HEK293 (cell line): ENCODE results near the gene DMBT1.

Experiments used
- CTCF ChIA-PET: fragments of 350-600 bp; formaldehyde crosslinking; extraction: SDS; loops from one replicate; lab custom pipeline; 2021; ENCODE audit warnings: antibody characterized with exemption; lab: Yijun Ruan, JAX
- POLR2A ChIA-PET: fragments of 300-600 bp; formaldehyde crosslinking; extraction: SDS; loops from one replicate; lab custom pipeline; 2020; ENCODE audit warnings: antibody characterized with exemption, inconsistent platforms; lab: Yijun Ruan, JAX
- H3K27ac ChIP-seq: fragments of 200-500 bp; sonication (Bioruptor generic); 2 replicates; pipeline ENCODE4 v1.5.1; 2014; ENCODE audit warnings: low read depth, low read length, control low read depth, inconsistent platforms; ENCODE audit errors: extremely low read depth
- H3K36me3 ChIP-seq, 2 experiments: fragments of 200-500 bp in 1 of 2; sonication (Bioruptor generic) in 1 of 2; 1 replicate in 1 of 2; 2 replicates in 1 of 2; pipeline ENCODE4 v1.5.1; 2014 to 2017; ENCODE audit warnings: inconsistent platforms in 2 of 2, low read length in 2 of 2; ENCODE audit not compliant: control insufficient read depth in 2 of 2, insufficient read depth in 1 of 2
- H3K4me1 ChIP-seq: fragments of 200-500 bp; sonication (Bioruptor generic); 2 replicates; pipeline ENCODE4 v1.5.1; 2014; ENCODE audit warnings: mild to moderate bottlenecking, low read length, inconsistent platforms; ENCODE audit not compliant: control insufficient read depth, insufficient read depth
- H3K4me3 ChIP-seq: 2 replicates; pipeline ENCODE4 v1.5.1; 2011; ENCODE audit warnings: low read depth, mild to moderate bottlenecking, control low read depth, low read length, moderate library complexity
- H3K9me3 ChIP-seq: fragments of 200-500 bp; sonication (Bioruptor generic); 2 replicates; pipeline ENCODE4 v1.5.1; 2014; ENCODE audit warnings: low read depth, low read length, inconsistent platforms; ENCODE audit not compliant: control insufficient read depth, insufficient read depth
- BCL11A ChIP-seq: fragments of 450-650 bp; formaldehyde crosslinking; IDR thresholded peaks from 2 replicates; pipeline ENCODE4 v1.5.1; 2016; ENCODE audit warnings: low read depth, missing biosample characterization, missing genetic modification characterization
- FEZF1 ChIP-seq: fragments of 450-650 bp; formaldehyde crosslinking; IDR thresholded peaks from 2 replicates; pipeline ENCODE4 v1.5.1; 2016; ENCODE audit warnings: missing biosample characterization, missing genetic modification characterization
- GFI1B ChIP-seq: fragments of 450-650 bp; formaldehyde crosslinking; IDR thresholded peaks from 2 replicates; pipeline ENCODE4 v1.5.1; 2016; ENCODE audit warnings: missing biosample characterization, missing genetic modification characterization
- MYNN ChIP-seq: fragments of 450-650 bp; formaldehyde crosslinking; IDR thresholded peaks from 2 replicates; pipeline ENCODE4 v1.5.1; 2016; ENCODE audit warnings: missing biosample characterization, missing genetic modification characterization, borderline replicate concordance
- OSR2 ChIP-seq: fragments of 450-650 bp; formaldehyde crosslinking; IDR thresholded peaks from 2 replicates; pipeline ENCODE4 v1.5.1; 2016; ENCODE audit warnings: missing biosample characterization, missing genetic modification characterization
- OVOL3 ChIP-seq: fragments of 450-650 bp; formaldehyde crosslinking; IDR thresholded peaks from 2 replicates; pipeline ENCODE4 v1.5.1; 2016; ENCODE audit warnings: missing biosample characterization, missing genetic modification characterization
- SCRT1 ChIP-seq: fragments of 450-650 bp; formaldehyde crosslinking; IDR thresholded peaks from 2 replicates; pipeline ENCODE4 v1.5.1; 2016; ENCODE audit warnings: missing biosample characterization, missing genetic modification characterization, borderline replicate concordance
- SETDB1 ChIP-seq: IDR thresholded peaks from one replicate; pipeline ENCODE4 v1.6.1; 2017; ENCODE audit warnings: mild to moderate bottlenecking, low read length, moderate library complexity, mixed read lengths; ENCODE audit not compliant: insufficient read length
- SP2 ChIP-seq: fragments of 450-650 bp; formaldehyde crosslinking; IDR thresholded peaks from 2 replicates; pipeline ENCODE4 v1.5.1; 2016; ENCODE audit warnings: missing biosample characterization, missing genetic modification characterization
- ZFHX2 ChIP-seq: fragments of 450-650 bp; formaldehyde crosslinking; conservative IDR thresholded peaks from 2 replicates; pipeline ENCODE4 v1.5.1; 2016; ENCODE audit warnings: missing biosample characterization, missing genetic modification characterization
- ZNF169 ChIP-seq: fragments of 450-650 bp; formaldehyde crosslinking; IDR thresholded peaks from 2 replicates; pipeline ENCODE4 v1.5.1; 2016; ENCODE audit warnings: missing biosample characterization, missing genetic modification characterization
- ZNF19 ChIP-seq: fragments of 450-650 bp; formaldehyde crosslinking; IDR thresholded peaks from 2 replicates; pipeline ENCODE4; 2016; ENCODE audit warnings: missing biosample characterization, missing genetic modification characterization, low read depth
- ZNF214 ChIP-seq: fragments of 450-650 bp; formaldehyde crosslinking; IDR thresholded peaks from 2 replicates; pipeline ENCODE4 v1.5.1; 2017; ENCODE audit warnings: missing biosample characterization, mild to moderate bottlenecking, missing genetic modification characterization, borderline replicate concordance
- ZNF391 ChIP-seq: fragments of 450-650 bp; formaldehyde crosslinking; IDR thresholded peaks from 2 replicates; pipeline ENCODE4 v1.5.1; 2016; ENCODE audit warnings: low read depth, missing biosample characterization, missing genetic modification characterization, borderline replicate concordance
- ZNF48 ChIP-seq: fragments of 450-650 bp; formaldehyde crosslinking; IDR thresholded peaks from 2 replicates; pipeline ENCODE4 v1.5.1; 2016; ENCODE audit warnings: missing biosample characterization, missing genetic modification characterization
- ZNF596 ChIP-seq: fragments of 450-650 bp; IDR thresholded peaks from 2 replicates; pipeline ENCODE4 v1.5.0; 2018; ENCODE audit warnings: missing biosample characterization, mild to moderate bottlenecking, missing genetic modification characterization, moderate library complexity
- ZNF677 ChIP-seq: fragments of 450-650 bp; IDR thresholded peaks from 2 replicates; pipeline ENCODE4 v1.5.0; 2018; ENCODE audit warnings: missing biosample characterization, mild to moderate bottlenecking, missing genetic modification characterization, moderate library complexity
- ZNF837 ChIP-seq: fragments of 450-650 bp; formaldehyde crosslinking; IDR thresholded peaks from 2 replicates; pipeline ENCODE4 v1.5.1; 2016; ENCODE audit warnings: missing biosample characterization, missing genetic modification characterization
- TF ChIP-seq, protein P1 (sequence below): fragments of 450-650 bp; formaldehyde crosslinking; IDR thresholded peaks from 2 replicates; pipeline ENCODE4 v1.5.1; 2016; ENCODE audit warnings: missing biosample characterization, missing genetic modification characterization
- TF ChIP-seq, protein P2 (sequence below): fragments of 450-650 bp; formaldehyde crosslinking; IDR thresholded peaks from 2 replicates; pipeline ENCODE4 v1.5.1; 2017; ENCODE audit warnings: missing biosample characterization, missing genetic modification characterization
- TF ChIP-seq, protein P3 (sequence below): fragments of 450-650 bp; formaldehyde crosslinking; IDR thresholded peaks from 2 replicates; pipeline ENCODE4 v1.5.1; 2017; ENCODE audit warnings: missing biosample characterization, missing genetic modification characterization
- TF ChIP-seq, protein P4 (sequence below): fragments of 450-650 bp; formaldehyde crosslinking; IDR thresholded peaks from 2 replicates; pipeline ENCODE4; 2016; ENCODE audit warnings: missing biosample characterization, missing genetic modification characterization

DMBT1 gene

DNA sequence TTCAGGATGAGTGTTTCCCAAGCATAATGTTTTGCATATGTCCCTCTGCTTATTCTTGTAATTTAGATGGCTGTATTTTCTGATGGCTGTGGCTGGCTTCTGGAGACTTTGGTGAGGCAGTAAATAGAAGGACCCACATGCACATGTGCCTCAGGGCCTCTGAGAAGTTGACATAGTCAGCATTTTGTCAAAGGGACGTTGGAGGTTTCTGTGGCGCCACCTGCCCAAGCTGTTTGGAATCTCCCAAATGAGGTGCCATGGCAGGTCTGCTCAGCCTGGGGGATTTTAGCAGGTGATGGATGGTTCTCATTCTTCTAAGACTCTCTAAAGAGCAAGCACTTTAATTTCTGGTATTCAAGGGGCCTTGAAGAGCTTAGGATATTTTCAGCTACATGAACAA, 109.3 kb downstream of the DMBT1 start:
- no peak overlapping the region for H3K4me3 ChIP-seq
- CTCF ChIA-PET: interaction anchor here (1.2 kb wide), 1 partner anchor 20 kb away, joined by 3 read pairs; no protein-coding TSS in a partner anchor
- no peaks in the 10 kb centered on the region for H3K4me1 ChIP-seq
- H3K9me3 ChIP-seq: no peaks in the 10 kb centered on the region
- TF ChIP-seq BCL11A (tag by site-specific recombination): no peak
- POLR2A ChIA-PET: no interaction called here
- no peaks in the 10 kb centered on the region for H3K36me3 ChIP-seq
- no peak overlapping the region for H3K27ac ChIP-seq

- Histone ChIP-seq H3K9me3 (no peaks in the 10 kb centered on the region), H3K36me3 (no peaks in the 10 kb centered on the region), H3K27ac (no peak overlapping the region), H3K4me3 (no peak overlapping the region), H3K4me1 (no peaks in the 10 kb centered on the region)
- ChIA-PET POLR2A (no interaction called here), CTCF (no interaction called here)
- TF ChIP-seq, protein P1, sequence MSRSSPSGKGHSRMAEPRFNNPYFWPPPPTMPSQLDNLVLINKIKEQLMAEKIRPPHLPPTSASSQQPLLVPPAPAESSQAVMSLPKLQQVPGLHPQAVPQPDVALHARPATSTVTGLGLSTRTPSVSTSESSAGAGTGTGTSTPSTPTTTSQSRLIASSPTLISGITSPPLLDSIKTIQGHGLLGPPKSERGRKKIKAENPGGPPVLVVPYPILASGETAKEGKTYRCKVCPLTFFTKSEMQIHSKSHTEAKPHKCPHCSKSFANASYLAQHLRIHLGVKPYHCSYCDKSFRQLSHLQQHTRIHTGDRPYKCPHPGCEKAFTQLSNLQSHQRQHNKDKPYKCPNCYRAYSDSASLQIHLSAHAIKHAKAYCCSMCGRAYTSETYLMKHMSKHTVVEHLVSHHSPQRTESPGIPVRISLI (tag by site-specific recombination): no peak
- TF ChIP-seq, protein P2, sequence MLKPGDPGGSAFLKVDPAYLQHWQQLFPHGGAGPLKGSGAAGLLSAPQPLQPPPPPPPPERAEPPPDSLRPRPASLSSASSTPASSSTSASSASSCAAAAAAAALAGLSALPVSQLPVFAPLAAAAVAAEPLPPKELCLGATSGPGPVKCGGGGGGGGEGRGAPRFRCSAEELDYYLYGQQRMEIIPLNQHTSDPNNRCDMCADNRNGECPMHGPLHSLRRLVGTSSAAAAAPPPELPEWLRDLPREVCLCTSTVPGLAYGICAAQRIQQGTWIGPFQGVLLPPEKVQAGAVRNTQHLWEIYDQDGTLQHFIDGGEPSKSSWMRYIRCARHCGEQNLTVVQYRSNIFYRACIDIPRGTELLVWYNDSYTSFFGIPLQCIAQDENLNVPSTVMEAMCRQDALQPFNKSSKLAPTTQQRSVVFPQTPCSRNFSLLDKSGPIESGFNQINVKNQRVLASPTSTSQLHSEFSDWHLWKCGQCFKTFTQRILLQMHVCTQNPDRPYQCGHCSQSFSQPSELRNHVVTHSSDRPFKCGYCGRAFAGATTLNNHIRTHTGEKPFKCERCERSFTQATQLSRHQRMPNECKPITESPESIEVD (tag by site-specific recombination): no peak
- TF ChIP-seq, protein P3, sequence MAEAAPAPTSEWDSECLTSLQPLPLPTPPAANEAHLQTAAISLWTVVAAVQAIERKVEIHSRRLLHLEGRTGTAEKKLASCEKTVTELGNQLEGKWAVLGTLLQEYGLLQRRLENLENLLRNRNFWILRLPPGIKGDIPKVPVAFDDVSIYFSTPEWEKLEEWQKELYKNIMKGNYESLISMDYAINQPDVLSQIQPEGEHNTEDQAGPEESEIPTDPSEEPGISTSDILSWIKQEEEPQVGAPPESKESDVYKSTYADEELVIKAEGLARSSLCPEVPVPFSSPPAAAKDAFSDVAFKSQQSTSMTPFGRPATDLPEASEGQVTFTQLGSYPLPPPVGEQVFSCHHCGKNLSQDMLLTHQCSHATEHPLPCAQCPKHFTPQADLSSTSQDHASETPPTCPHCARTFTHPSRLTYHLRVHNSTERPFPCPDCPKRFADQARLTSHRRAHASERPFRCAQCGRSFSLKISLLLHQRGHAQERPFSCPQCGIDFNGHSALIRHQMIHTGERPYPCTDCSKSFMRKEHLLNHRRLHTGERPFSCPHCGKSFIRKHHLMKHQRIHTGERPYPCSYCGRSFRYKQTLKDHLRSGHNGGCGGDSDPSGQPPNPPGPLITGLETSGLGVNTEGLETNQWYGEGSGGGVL (tag by site-specific recombination): no peak
These were observed 110.8 kb downstream of the DMBT1 start for GRCh38 chr10:122671355-122671754.

- POLR2A ChIA-PET: no interaction called here
- H3K27ac ChIP-seq: no peak overlapping the region
These were observed 112.1 kb downstream of the DMBT1 start for GRCh38 chr10:122672655-122673054.

More at GRCh38 chr10:122672655-122673054, 112.1 kb downstream of the DMBT1 start:
- H3K9me3 ChIP-seq: no peaks in the 10 kb centered on the region
- TF ChIP-seq ZFHX2 (tag by site-specific recombination) (no peak), ZNF48 (tag by site-specific recombination) (no peak), ZNF596 (no peak), SETDB1 (no peak), ZNF677 (tag by site-specific recombination) (no peak), ZNF391 (tag by site-specific recombination) (no peak), FEZF1 (tag by site-specific recombination) (no peak), SCRT1 (tag by site-specific recombination) (no peak), ZNF169 (tag by site-specific recombination) (no peak), SP2 (no peak), BCL11A (tag by site-specific recombination) (no peak), ZNF214 (tag by site-specific recombination) (no peak), OVOL3 (tag by site-specific recombination) (no peak), OSR2 (tag by site-specific recombination) (no peak), GFI1B (tag by site-specific recombination) (no peak), ZNF19 (tag by site-specific recombination) (no peak), MYNN (tag by site-specific recombination) (no peak), ZNF837 (tag by site-specific recombination) (no peak)
- TF ChIP-seq, protein P2 (tag by site-specific recombination): no peak
- TF ChIP-seq, protein P4, sequence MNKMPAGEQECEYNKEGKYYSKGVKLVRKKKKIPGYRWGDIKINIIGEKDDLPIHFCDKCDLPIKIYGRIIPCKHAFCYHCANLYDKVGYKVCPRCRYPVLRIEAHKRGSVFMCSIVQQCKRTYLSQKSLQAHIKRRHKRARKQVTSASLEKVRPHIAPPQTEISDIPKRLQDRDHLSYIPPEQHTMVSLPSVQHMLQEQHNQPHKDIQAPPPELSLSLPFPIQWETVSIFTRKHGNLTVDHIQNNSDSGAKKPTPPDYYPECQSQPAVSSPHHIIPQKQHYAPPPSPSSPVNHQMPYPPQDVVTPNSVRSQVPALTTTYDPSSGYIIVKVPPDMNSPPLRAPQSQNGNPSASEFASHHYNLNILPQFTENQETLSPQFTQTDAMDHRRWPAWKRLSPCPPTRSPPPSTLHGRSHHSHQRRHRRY (tag by site-specific recombination): no peak
- no peak overlapping the region for H3K4me3 ChIP-seq
- H3K4me1 ChIP-seq: no peaks in the 10 kb centered on the region
- CTCF ChIA-PET: interaction anchor here (0.6 to 2.4 kb wide), 3 partner anchors 23 to 546 kb away, joined by 3 to 7 read pairs (median 5); no protein-coding TSS in a partner anchor
- no peaks in the 10 kb centered on the region for H3K36me3 ChIP-seq
